ENCODE data around the gene MPP3.
A peak's percentile ranks its signal among the peaks of the same experiment; 100 is the strongest.

The MPP3 gene

DNA sequence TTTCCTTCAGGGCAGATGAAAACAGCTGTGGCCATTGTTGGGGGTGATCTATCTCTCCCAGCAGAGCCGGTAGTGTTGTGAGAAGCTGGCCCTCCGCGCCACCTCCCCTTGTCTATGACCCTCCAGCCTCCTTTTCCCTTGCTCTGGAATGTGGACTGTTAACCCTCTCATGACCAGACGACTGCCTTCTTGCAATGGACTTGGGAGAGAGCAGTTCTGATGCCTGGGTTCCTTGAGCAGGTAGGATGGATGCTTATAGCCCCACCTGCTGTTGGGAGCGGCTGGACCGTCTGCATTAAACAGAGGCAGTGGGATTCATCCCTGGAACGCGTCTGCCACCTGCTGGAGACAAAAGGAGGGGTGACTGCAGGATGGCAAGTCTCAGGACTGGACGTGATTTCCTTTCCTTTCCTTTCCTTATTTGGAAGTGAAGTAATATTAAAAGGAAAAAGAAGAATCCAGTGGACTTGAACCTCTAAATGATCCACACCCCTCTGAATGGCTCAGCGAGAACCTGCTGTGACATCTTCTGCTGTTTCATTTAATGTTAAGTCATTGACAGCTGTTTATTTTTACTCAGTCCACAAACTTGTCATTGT is 72.6 kb downstream of the MPP3 start:
- DNase-seq (ENCODE audit: low read depth) = peak; percentile 92
- H3K4me3 ChIP-seq (ENCODE audit: low read depth, low read length) = no peak overlapping the region
- TF ChIP-seq, protein P1, sequence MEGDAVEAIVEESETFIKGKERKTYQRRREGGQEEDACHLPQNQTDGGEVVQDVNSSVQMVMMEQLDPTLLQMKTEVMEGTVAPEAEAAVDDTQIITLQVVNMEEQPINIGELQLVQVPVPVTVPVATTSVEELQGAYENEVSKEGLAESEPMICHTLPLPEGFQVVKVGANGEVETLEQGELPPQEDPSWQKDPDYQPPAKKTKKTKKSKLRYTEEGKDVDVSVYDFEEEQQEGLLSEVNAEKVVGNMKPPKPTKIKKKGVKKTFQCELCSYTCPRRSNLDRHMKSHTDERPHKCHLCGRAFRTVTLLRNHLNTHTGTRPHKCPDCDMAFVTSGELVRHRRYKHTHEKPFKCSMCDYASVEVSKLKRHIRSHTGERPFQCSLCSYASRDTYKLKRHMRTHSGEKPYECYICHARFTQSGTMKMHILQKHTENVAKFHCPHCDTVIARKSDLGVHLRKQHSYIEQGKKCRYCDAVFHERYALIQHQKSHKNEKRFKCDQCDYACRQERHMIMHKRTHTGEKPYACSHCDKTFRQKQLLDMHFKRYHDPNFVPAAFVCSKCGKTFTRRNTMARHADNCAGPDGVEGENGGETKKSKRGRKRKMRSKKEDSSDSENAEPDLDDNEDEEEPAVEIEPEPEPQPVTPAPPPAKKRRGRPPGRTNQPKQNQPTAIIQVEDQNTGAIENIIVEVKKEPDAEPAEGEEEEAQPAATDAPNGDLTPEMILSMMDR (IDR thresholded peaks at IDR 0.05; ENCODE audit: insufficient read depth, low read depth, low read length, missing control alignments) = peak; percentile 98

DNA sequence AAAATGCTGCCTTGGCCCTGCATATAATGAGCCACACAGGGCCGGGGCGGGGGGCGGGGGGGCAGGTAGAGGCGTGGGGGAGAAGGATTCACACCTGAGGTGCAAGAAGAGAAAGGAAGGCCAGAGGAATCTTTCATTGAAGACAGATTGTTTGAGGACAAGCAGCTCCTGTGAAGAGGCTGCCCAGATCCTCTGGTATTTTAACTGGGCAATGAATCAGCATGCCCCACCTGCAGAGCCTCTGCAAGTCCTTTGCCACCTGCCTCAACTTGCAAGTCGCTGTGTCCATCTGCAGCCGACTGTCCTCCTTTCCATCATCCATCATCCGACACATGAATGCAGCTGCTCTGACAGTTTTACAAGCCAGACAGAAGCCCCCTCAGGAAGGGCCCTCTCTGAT is 73.1 kb downstream of the MPP3 start:
- TF ChIP-seq, protein P1 (IDR thresholded peaks at IDR 0.05; ENCODE audit: insufficient read depth, low read depth, low read length, missing control alignments) = no peak
- no peak overlapping the region for H3K4me3 ChIP-seq (ENCODE audit: low read depth, low read length)
- no peak for DNase-seq (ENCODE audit: low read depth)

DNA sequence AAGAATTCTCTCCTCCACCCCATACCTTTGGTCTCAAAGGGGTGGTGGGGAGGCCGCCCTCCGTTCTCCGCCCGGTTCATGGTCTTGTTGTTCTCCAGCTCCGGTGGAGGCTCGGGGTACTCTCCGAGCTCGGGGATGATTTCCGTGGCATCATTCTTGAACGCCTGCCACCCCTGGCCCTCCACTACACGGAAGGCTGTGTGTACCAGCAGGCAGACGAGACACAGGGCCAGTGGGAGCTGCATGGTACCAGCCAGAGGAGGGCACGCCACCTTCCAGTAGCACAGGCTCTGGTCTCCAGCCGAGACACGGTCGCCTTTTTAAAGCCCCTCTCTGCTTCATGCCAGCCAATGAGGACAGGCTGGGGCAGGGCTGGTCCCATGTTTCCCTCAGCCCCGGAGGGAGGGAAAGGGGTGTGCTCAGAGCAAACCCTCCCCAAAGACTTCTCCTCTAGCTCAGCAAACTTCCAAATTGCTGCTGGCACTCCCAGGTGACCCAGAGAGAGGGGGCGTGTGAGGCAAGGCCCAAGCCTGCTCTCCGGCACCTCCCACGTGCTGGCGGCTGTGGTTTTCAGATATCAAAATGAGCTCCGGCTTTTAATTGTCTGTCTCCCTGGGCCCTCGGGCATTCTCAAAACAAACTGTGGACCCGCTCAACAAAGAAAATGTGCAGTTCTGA is 74.3 kb downstream of the MPP3 start, which contains the start of gene SOST:
Gene SOST, minus strand, starts transcription at position 295 of the 678 bp plus-strand sequence. Its CDS starts 50 bp downstream, at position 245.
- no peak for DNase-seq (ENCODE audit: low read depth)
- H3K4me3 ChIP-seq (ENCODE audit: low read depth, low read length) = no peak within 1 kb of the TSS
- TF ChIP-seq, protein P1 (IDR thresholded peaks at IDR 0.05; ENCODE audit: insufficient read depth, low read depth, low read length, missing control alignments) = no peak

DNA sequence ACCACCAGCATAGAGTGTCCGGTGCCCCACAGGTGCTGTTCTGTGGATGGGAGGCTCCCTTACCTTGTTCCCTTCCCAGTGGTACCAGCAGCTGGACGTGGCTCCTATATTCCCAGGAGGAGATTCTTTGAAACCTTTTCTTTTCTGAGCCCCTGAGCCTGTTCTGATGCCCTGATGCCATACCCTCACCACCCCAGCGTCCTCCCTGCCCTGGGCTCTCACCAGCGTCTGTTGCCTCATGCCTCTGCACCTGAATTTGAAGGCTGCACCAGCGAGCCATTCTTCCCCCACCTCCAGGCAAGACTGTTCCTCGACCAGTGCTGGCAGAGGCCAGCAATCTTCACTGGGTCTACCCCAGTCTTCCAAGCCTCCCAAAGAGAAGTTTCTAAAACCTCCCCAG is 74.9 kb downstream of the MPP3 start:
- H3K4me3 ChIP-seq (ENCODE audit: low read depth, low read length) = no peak overlapping the region
- TF ChIP-seq, protein P1 (IDR thresholded peaks at IDR 0.05; ENCODE audit: insufficient read depth, low read depth, low read length, missing control alignments) = no peak
- DNase-seq (ENCODE audit: low read depth) = no peak

DNA sequence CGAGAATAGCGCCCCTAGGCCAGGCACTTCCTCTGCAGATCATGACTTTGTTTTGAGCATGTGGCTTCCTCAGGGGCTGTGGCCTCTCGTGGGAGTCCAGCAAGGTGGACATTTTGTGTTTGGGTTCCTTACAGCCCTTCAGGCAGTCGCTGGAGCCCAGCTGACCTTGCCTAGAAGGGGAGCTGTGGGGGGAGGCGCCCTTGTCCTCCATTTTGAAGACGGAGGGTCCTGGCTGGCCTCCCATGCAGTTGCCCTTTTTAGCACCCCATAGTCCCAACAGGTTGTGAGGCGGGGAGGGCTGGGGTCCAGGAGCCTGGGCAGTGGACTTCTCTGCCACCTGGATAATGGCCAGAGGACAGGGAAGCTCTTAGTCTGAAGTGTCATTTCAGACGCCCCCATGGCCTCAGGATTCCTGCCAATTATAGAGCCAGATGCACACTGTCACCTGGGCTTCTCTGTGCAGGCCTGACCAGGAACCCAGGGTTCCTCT is 75.7 kb downstream of the MPP3 start:
- DNase-seq (ENCODE audit: low read depth) = no peak
- TF ChIP-seq, protein P1 (IDR thresholded peaks at IDR 0.05; ENCODE audit: insufficient read depth, low read depth, low read length, missing control alignments) = no peak
- H3K4me3 ChIP-seq (ENCODE audit: low read depth, low read length) = no peak overlapping the region

DNA sequence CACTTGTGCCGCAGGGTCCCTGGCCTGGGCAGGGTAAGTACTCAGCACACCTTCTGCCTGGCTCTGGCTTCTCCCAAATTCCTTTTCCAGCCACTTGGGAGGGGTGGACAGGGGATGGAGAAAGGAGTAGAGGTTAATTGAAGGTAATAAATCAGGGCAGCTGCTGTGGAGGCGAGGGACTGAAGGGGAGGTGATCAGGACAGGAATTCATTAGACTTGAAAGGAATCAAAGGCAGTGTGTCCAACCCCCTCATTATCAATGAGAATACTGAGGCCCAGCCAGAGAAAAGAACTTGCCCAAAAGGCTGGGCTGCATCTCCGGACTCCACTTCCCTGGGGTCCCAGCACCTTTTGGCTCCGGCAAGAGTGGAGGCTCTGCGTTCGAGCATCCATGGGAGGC is 76.7 kb downstream of the MPP3 start:
- no peak overlapping the region for H3K4me3 ChIP-seq (ENCODE audit: low read depth, low read length)
- DNase-seq (ENCODE audit: low read depth) = no peak
- TF ChIP-seq, protein P1 (IDR thresholded peaks at IDR 0.05; ENCODE audit: insufficient read depth, low read depth, low read length, missing control alignments) = no peak

All from GM12865 (cell line).